DND-41 (cell line): Measurements from ENCODE around the gene FEZF2.

ENCODE experiments used
- CTCF ChIP-seq: IDR thresholded peaks from 2 replicates; pipeline ENCODE4 v1.5.1; 2012; ENCODE audit warnings: borderline replicate concordance, low read length, moderate library complexity, mild to moderate bottlenecking; ENCODE audit not compliant: poor library complexity, severe bottlenecking; ENCODE audit errors: extremely low read depth
- EZH2 ChIP-seq: IDR thresholded peaks from 3 replicates; pipeline ENCODE4 v1.6.1; 2012; ENCODE audit warnings: borderline replicate concordance, low read depth, mild to moderate bottlenecking, moderate library complexity, low read length, inconsistent platforms; ENCODE audit not compliant: severe bottlenecking

DNA sequence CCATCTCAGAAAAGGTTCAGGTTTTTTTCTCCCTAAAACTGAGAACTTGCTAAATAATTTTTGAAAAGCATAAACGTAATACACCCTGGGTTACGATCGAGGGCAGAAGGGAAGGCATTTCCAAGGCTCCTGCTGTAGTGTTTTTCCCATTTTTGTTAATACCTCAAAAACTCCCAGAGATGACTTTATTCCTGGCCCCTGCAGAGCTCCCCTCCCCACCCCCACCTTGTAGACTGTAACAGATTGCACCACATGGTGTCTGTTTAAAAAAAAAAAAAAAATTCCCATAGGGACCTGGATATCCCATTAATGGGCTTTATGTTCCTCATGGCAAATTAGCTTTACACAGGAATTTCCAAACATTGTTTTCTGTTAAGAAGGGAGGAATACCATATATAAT is 38.2 kb downstream of the FEZF2 start:
- TF ChIP-seq CTCF (no peak), EZH2 (no peak)
